C4-2B (cell line): ENCODE measurements around the gene SPTB.

Source experiments
- ZFX ChIP-seq: fragments of 450-650 bp; IDR thresholded peaks from 2 replicates; pipeline ENCODE4 v1.6.1; 2017
- TF ChIP-seq, protein P1 (sequence below): fragments of 450-650 bp; conservative IDR thresholded peaks from 2 replicates; pipeline ENCODE4 v1.5.1; 2017; ENCODE audit warnings: mild to moderate bottlenecking

DNA sequence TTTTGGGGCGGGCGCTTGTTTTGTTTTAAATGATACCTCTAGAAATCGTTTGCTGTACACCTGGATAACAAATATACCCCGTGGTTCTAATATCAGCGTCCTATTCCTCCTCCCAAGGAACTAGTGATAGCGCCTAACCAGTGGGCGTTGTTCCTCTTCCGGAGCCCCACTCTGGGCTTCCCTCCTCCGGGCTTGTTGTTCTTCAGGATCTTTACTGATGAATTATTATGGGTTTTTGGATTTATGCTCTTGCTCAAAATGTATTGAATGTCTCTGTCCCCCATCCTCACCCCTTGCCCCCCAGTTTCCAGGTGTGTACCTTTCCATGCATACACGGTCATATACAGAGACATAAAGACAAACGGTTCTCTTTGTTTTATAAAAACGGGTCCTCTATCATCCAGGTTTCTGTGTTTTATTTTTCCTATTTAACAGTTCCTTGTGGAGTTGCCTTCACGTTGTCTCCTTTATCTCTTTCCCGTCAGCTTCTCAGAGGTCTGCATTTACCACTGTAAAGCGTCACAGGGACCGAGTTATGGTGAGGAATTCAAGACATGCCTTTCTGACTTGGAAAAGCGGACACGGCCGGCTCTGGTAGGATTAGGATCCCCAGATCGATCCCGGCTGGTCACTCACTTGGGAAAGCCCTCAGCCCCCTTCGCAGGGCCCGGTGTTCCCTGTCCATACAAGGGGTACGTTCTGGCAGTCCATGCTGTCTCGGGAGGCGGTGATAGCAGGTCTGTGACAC is 176.1 kb downstream of the SPTB start:
- TF ChIP-seq, protein P1, sequence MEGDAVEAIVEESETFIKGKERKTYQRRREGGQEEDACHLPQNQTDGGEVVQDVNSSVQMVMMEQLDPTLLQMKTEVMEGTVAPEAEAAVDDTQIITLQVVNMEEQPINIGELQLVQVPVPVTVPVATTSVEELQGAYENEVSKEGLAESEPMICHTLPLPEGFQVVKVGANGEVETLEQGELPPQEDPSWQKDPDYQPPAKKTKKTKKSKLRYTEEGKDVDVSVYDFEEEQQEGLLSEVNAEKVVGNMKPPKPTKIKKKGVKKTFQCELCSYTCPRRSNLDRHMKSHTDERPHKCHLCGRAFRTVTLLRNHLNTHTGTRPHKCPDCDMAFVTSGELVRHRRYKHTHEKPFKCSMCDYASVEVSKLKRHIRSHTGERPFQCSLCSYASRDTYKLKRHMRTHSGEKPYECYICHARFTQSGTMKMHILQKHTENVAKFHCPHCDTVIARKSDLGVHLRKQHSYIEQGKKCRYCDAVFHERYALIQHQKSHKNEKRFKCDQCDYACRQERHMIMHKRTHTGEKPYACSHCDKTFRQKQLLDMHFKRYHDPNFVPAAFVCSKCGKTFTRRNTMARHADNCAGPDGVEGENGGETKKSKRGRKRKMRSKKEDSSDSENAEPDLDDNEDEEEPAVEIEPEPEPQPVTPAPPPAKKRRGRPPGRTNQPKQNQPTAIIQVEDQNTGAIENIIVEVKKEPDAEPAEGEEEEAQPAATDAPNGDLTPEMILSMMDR, result no peak
- TF ChIP-seq ZFX, result no peak
